ENCODE results near the gene TUG1. TPM values are rescaled to one million over a fixed set of nuclear protein-coding genes. Genes with fewer than 3 reads are reported as not detected.

Gene TUG1
- total and polyA plus RNA-seq, 3 donors from 2014 or later, result 134 to 182 (median 157) TPM

GRCh38 chr22:30932661-30933060, 36.4 kb upstream of the TUG1 start:
- intact Hi-C loops (cut with DNase I; ENCODE audit: low total_unique reads), result no loop called here
- H3K36me3 ChIP-seq (ENCODE audit: low read depth, missing control alignments), result no peaks in the 10 kb centered on the region

GRCh38 chr22:30933457-30933856, 35.6 kb upstream of the TUG1 start:
- intact Hi-C loops (cut with DNase I; ENCODE audit: low total_unique reads), result no loop called here
- Histone ChIP-seq H3K4me1 (no peaks in the 10 kb centered on the region), H3K36me3 (ENCODE audit: low read depth, missing control alignments) (no peaks in the 10 kb centered on the region), H3K27ac (no peak overlapping the region), H3K27me3 (no peaks in the 10 kb centered on the region), H3K4me3 (no peak overlapping the region), H3K9me3 (no peaks in the 10 kb centered on the region)
- DNase-seq, result no peak
- TF ChIP-seq, protein P1, sequence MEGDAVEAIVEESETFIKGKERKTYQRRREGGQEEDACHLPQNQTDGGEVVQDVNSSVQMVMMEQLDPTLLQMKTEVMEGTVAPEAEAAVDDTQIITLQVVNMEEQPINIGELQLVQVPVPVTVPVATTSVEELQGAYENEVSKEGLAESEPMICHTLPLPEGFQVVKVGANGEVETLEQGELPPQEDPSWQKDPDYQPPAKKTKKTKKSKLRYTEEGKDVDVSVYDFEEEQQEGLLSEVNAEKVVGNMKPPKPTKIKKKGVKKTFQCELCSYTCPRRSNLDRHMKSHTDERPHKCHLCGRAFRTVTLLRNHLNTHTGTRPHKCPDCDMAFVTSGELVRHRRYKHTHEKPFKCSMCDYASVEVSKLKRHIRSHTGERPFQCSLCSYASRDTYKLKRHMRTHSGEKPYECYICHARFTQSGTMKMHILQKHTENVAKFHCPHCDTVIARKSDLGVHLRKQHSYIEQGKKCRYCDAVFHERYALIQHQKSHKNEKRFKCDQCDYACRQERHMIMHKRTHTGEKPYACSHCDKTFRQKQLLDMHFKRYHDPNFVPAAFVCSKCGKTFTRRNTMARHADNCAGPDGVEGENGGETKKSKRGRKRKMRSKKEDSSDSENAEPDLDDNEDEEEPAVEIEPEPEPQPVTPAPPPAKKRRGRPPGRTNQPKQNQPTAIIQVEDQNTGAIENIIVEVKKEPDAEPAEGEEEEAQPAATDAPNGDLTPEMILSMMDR (IDR thresholded peaks at IDR 0.05), result no peak
- TF ChIP-seq POLR2A (IDR thresholded peaks at IDR 0.05), result no peak
- WGBS, 2 donors, result 78 to 82% methylated on average over 6 to 7 of the region's 7 CpGs

More at GRCh38 chr22:30932661-30933060, 36.4 kb upstream of the TUG1 start:
- no peak for TF ChIP-seq POLR2A (IDR thresholded peaks at IDR 0.05)
- TF ChIP-seq, protein P1 (IDR thresholded peaks at IDR 0.05), result no peak
- no peak for DNase-seq
- 88 to 94% methylated on average over 11 to 16 of the region's 16 CpGs for WGBS, 2 donors
- no peak overlapping the region for H3K4me3 ChIP-seq
- no peaks in the 10 kb centered on the region for H3K27me3 ChIP-seq
- no peak overlapping the region for H3K27ac ChIP-seq
- H3K4me1 ChIP-seq, result no peaks in the 10 kb centered on the region
- H3K9me3 ChIP-seq, result no peaks in the 10 kb centered on the region

DNA sequence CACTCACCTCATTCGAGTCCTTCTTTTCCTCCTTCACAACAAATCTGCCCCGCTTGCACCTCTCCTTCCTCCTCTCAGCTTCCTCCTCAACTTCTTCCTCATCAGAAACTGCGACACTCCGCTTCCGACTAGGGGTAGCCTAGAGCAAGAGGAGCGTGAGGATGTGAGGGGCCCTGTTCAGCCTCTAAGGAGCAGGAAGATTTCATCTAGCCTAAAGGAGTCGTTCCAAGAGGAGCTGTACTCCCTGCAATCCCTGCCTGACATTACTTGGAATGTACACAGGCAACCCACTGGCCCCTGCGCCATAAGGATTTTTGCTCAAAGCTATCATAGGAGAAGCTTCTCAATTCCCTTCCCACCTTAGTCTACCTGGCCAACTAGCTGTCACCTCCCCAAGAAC, 35.0 kb upstream of the TUG1 start:
- no peak overlapping the region for H3K4me3 ChIP-seq
- H3K27me3 ChIP-seq, result no peaks in the 10 kb centered on the region
- no peak for TF ChIP-seq POLR2A (IDR thresholded peaks at IDR 0.05)
- TF ChIP-seq, protein P1 (IDR thresholded peaks at IDR 0.05), result no peak
- H3K27ac ChIP-seq, result no peak overlapping the region
- WGBS, 2 donors, result 96 to 97% methylated on average over 8 of the region's 8 CpGs
- H3K9me3 ChIP-seq, result no peaks in the 10 kb centered on the region
- H3K4me1 ChIP-seq, result no peaks in the 10 kb centered on the region
- no peak for DNase-seq
- no peaks in the 10 kb centered on the region for H3K36me3 ChIP-seq (ENCODE audit: low read depth, missing control alignments)
- intact Hi-C loops (cut with DNase I; ENCODE audit: low total_unique reads), result no loop called here

DNA sequence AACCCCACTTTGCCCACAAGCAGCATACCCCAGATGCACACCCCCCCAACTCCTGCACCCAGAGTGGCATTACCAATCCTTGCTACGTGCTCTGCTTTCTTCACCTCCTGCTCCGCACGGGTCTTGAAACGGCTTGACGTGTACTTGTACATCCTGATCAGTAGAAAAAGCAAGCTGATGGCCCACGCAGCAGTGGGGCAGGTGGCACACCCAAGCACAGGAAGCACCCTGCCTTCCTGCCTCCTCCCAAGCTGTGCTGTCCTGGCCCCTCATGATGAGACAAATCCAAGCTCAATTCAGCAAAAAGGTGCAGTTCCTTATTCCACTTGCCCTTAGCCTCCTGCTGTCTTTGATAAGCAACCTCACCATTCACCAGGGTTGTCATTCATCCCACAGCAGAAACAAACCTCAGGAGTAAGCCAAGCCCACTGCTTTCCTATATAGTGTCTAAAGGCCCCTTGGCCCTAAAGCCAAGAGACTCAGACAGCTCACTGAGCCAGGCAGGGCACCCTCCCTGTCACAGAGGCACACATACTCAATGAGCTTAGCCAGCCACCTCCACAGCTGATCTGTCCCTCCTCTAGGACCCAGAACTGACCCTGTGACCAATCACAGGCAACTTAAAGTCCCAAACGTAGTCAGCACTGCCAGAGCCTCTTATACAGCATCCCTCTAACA, 28.2 kb upstream of the TUG1 start:
- no peaks in the 10 kb centered on the region for H3K27me3 ChIP-seq
- no peak for TF ChIP-seq POLR2A (IDR thresholded peaks at IDR 0.05)
- TF ChIP-seq, protein P1 (IDR thresholded peaks at IDR 0.05), result no peak
- H3K9me3 ChIP-seq, result no peaks in the 10 kb centered on the region
- intact Hi-C loops (cut with DNase I; ENCODE audit: low total_unique reads), result no loop called here
- no peak for DNase-seq
- WGBS, 2 donors, result 86 to 93% methylated on average over 6 to 7 of the region's 7 CpGs
- no peak overlapping the region for H3K27ac ChIP-seq
- H3K36me3 ChIP-seq (ENCODE audit: low read depth, missing control alignments), result no peaks in the 10 kb centered on the region
- no peak overlapping the region for H3K4me3 ChIP-seq
- no peaks in the 10 kb centered on the region for H3K4me1 ChIP-seq

GRCh38 chr22:30941363-30941740, 27.7 kb upstream of the TUG1 start:
- TF ChIP-seq, protein P1 (IDR thresholded peaks at IDR 0.05), result no peak
- TF ChIP-seq POLR2A (IDR thresholded peaks at IDR 0.05), result no peak
- no peaks in the 10 kb centered on the region for H3K36me3 ChIP-seq (ENCODE audit: low read depth, missing control alignments)
- H3K27me3 ChIP-seq, result no peaks in the 10 kb centered on the region
- H3K9me3 ChIP-seq, result no peaks in the 10 kb centered on the region
- no peak for DNase-seq
- intact Hi-C loops (cut with DNase I; ENCODE audit: low total_unique reads), result no loop called here
- no peak overlapping the region for H3K27ac ChIP-seq
- 96 to 97% methylated on average over 9 to 11 of the region's 11 CpGs for whole genome bisulfite sequencing, 2 donors
- no peaks in the 10 kb centered on the region for H3K4me1 ChIP-seq
- H3K4me3 ChIP-seq, result no peak overlapping the region
